GM18499 (cell line): ENCODE results near the gene GNAO1.
"Not testable (repeated sequence)": the region's sequence is repeated elsewhere in the genome, so short reads cannot be mapped to it uniquely, and the experiment has no call there.

Source experiments
- ATAC-seq: cut with Tn5 transposase; IDR thresholded peaks from one replicate; pipeline ENCODE4 v1.9.1; 2021; ENCODE audit warnings: moderate number of reproducible peaks; ENCODE audit not compliant: insufficient read depth, unreplicated experiment

GNAO1 gene

DNA sequence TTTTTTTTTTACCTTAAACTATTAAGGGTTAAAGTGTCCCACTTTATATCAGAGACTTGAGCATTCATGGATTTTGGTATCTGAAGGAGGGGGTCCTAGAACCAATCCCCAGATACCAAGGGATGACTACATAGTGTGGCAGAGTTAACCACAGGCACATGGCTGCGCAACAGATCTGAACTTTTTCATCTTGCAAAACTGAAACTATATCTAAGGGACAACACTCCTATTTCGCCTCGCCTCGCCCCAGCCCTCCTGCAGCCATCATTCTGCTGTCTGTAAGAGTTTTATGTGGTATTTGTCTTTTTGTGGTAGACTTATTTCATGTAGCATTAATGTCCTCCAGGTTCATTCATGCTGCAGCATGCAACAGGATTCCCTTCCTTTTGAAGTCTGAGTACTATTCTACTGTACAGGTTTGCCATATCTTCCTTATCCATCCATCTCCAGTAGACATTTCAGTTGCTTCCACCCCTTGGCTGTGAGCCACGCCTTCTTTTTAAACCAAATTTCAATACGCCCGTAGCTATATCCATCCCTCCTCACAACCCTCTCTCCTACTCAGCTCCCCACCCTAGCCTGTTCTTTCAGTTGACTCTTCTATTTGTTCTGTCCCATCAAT is 180.8 kb downstream of the GNAO1 start:
- no peak for ATAC-seq

DNA sequence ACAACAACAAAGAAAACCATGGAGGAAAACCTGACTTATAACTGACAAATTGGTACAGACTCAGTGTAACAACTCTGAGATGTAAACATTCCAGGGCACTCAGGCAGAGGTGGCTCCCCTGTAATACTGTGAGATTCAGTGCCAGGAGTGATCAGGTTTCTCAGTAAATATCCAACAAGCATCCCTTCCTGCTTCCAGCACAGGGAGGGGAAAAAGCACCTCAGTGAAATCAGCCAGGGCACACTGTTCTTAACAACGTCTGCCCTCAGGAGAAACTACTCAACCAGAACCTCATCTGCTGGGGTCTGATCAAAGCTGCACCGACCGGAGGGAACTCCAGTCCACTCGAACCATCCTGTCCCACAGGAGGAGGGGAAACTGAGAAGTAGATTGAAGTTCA is 181.7 kb downstream of the GNAO1 start:
- ATAC-seq: no peak

DNA sequence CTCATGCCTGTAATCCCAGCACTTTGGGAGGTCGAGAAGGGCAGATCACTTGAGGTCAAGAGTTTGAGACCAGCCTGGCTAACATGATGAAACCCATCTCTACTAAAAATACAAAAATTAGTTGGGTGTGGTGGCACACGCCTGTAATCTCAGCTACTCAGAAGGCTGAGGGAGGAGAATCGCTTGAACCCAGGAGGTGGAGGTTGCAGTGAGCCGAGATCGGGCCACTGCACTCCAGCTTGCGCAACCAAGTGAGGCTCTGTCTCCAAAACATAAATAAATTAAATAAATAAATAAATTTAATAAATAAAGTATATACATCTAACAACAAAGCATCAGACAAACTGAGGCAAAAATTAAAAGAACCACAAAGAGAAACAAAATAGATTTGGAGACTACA is 184.5 kb downstream of the GNAO1 start:
- ATAC-seq: not testable (repeated sequence)

DNA sequence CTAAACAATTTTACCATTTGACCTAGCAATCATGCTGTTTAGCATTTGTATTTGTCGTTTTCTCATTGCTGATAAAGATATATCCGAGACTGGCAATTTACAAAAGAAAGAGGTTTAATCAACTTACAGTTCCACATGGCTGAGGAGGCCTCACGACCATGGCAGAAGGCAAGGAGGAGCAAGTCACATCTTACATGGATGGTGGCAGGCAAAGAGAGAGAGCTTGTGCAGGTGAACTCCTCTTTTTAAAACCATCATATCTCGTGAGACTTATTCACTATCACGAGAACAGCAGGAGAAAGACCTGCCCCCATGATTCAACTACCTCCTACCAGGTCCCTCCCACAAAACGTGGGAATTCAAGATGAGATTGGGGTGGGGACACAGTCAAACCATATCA is 187.8 kb downstream of the GNAO1 start:
- not testable (repeated sequence) for ATAC-seq

DNA sequence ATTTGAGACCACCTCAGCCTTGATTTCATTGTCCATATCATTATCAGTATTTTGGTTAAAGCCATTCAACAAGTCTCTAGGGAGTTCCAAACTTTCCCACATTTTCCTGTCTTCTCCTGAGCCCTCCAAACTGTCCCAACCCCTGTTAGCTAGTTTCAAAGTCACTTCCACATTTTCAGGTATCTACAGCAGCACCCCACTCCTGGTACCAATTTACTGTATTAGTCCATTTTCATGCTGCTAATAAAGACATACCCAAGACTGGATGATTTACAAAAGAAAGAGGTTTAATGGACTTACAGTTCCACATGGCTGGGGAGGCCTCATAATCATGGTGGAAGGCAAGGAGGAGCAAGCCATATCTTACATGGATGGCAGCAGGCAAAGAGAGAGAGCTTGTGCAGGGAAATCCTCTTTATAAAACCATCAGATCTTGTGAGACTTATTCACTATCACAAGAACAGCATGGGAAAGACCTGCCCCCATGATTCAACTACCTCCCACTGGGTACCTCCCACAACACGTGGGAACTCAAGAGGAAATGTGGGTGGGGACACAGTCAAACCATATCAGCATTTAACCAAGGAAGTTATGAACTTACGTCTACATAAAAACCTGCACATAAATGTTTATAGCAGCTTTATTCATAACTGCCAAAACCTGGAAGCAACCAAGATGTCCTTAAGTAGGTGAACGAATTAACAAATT is 189.6 kb downstream of the GNAO1 start:
- not testable (repeated sequence) for ATAC-seq

DNA sequence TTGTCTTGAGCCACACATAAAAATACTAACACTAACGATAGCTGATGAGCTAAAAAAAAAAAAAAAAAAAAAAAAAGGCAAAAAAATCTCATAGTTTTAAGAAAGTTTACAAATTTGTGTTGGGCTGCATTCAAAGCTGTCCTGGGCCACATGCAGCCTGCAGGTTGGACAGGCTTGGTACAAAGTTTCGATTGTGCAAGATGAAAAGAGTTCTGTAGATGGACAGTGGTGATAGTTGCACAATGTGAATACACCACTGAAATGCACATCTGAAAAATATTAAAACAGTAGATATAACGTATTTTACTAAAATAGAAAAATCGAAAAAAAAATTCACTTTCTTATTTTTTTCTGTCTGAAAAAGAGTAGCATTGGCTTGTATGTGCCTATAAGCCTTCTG is 191.2 kb downstream of the GNAO1 start:
- ATAC-seq: no peak

DNA sequence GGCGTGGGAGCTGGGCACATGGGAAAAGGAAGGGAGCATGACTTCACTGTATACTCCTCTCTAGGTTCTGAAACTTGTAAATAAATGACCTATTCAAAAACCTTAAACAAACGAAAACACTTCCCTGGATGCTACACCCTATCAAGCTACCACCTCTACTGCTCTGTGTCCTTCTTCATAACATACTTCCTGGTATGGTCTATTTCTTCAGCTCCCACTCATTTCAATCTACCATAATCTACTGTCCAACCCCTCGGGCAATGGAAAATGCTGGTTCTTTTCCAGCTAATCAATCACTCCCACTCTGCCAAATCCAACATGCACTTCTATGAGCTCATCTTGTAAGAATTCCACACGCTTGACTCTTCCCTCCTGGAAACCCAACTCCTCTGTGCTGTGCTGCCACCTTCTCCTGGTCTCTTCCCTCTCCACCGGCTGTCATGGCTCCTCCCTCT is 191.6 kb downstream of the GNAO1 start:
- ATAC-seq: no peak

DNA sequence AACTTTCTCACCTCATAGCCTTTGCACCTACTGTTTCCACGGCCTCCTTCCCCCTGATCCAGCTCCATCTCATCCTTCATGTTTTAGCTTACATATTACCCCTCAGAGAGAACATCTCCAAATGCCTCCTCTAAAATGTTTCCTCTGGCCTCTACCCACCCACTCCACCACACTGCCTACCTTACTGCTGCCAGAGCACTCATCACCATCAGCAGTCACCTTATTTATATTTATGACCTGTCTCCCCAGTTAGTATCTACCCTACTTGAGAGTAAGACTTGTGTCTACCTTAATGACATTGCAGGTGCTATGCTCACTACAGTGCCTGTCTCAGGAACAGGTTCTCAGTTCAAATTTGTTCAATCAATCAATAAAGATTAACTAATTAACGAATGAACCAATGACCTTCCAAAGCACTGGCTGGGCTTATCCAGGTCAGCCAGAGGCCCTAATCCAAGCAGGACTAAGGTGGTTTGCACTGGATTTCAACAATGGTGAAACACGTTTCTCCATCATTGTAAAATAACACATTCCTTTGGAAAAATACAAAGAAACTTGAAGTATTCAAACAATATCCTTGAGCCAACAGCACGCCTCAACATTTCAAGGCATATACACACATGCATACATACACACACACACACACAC is 192.9 kb downstream of the GNAO1 start:
- no peak for ATAC-seq

DNA sequence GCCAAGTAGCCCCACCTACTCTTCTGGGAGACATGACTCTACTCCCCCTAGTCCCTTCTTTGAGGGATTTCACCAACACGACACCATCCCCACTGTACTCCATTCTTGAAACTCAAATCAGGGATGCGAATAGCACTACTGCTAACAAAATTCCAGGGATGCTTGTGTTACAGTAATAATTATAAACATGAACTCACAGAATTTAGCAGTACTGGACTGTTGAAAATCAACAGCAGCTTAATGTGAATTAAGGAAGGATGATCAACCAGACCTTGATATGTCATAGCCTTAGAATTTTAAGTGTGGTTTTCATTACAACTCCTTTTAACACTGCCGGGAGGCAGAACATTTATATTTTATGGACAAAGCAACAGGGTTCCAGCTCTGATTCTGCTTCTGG is 196.1 kb downstream of the GNAO1 start:
- no peak for ATAC-seq

DNA sequence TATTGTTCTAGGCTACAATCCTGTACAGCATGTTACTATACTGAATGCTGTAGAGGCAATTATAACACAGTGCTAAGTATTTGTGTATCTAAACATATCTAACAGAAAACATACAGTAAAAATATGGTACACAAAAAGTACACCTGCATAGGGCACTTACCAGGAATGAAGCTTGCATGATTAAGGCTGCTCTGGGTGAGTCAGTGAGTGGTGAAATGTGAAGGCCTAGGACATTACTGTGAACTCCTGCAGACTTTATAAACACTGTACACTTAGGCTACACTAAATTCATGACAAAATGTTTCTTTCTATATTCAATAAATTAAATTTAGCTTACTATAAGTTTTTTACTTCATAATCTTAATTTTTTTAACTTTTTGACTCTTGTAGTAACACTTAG is 196.9 kb downstream of the GNAO1 start:
- no peak for ATAC-seq

DNA sequence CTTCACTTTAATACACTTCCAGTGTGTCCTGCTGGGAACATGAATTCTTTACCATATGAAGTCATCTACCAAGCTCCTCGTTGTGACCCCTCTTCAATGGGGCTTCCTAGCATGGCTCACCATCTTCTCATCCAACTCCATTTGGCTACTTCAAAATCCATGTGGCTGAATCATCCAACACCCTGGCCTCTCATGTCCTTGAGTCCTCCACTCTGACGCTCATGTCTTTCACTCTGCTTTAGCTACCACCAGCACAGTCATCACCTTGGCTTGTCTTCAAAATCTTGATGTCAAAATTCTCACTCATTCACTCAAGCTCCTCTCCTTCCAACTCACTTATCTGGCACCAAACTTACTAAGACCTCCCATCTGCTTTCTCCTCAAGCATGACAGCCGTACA is 198.3 kb downstream of the GNAO1 start:
- no peak for ATAC-seq

DNA sequence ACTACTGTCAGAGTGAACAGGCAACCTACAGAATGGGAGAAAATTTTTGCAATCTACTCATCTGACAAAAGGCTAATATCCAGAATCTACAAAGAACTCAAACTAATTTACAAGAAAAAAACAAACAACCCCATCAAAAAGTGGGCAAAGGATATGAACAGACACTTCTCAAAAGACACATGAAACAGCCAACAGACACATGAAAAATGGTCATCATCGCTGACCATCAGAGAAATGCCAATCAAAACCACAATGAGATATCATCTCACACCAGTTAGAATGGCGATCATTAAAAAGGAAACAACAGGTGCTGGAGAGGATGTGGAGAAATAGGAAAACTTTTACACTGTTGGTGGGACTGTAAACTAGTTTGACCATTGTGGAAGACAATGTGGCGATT is 205.4 kb downstream of the GNAO1 start:
- not testable (repeated sequence) for ATAC-seq

DNA sequence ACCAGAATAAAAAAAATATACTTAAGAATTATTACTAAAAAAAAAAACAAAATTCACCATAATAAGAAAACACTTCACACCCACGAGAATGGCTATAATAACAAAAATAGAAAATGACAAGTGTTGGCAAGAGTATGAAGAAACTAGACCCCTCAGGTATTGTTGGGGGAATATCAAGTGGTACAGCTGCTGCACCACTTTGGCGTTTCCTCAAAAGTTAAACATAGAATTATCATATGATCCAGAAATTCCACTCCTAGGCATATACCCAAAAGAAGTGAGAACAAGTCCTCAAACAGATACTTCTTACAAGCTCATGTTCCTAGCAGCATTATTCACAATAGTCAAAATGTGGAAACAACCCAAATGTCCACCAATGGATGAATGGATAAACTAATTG is 207.8 kb downstream of the GNAO1 start:
- no peak for ATAC-seq

DNA sequence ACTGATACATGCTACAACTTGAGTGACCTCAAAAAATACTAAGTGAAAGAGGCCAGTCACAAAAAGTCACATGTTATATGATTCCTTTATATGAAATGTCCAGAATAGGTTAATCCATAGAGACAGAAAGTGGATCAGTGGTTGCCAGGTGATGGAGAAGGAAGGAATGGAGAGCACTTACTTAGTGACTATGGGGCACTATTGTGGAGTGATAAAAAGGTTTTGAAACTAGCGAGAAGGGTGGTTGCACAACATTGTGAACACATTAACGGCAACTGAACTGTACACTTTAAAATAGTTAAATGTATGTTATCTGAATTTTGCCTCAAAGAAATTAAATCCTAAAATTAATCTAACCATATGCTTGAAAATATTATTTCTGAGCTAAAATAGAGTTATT is 208.2 kb downstream of the GNAO1 start:
- no peak for ATAC-seq

DNA sequence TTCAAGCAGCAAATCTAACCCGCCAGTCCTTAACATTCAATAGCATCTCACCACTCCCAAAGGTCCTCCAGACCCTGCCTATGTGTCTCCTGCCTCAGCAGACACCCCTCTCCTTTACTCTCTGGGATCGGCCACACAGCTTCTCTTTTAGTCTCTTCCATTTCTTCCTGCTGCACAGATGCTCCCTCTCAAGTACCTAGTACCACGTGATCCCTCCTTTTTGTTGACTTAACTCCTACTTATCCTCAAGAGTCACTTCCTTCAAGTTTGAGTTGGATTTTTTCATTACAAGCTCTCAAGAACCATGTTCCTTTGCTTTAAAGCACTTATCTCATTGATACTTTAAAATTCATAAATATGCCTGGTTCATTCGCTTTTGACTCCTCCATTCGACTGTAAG is 209.2 kb downstream of the GNAO1 start:
- no peak for ATAC-seq

DNA sequence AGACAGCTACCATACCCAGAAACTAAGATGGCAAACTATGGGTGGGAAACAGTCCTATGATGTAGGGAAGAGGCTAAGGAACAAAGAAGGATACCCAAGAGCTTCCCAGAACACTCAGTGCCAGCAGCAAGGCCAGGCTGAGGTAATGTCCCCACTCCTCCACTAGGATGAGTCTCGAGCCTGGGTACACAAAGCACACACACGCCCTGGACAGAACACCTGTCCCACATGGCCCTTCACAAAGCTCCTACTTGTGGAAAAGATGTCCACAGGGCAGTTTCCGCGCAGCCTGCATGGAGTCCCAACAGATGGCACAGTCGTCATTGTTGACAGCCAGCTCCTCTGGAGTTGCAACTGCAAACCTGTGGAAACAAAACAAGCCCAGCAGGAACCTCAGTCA is 210.2 kb downstream of the GNAO1 start:
- ATAC-seq: no peak

DNA sequence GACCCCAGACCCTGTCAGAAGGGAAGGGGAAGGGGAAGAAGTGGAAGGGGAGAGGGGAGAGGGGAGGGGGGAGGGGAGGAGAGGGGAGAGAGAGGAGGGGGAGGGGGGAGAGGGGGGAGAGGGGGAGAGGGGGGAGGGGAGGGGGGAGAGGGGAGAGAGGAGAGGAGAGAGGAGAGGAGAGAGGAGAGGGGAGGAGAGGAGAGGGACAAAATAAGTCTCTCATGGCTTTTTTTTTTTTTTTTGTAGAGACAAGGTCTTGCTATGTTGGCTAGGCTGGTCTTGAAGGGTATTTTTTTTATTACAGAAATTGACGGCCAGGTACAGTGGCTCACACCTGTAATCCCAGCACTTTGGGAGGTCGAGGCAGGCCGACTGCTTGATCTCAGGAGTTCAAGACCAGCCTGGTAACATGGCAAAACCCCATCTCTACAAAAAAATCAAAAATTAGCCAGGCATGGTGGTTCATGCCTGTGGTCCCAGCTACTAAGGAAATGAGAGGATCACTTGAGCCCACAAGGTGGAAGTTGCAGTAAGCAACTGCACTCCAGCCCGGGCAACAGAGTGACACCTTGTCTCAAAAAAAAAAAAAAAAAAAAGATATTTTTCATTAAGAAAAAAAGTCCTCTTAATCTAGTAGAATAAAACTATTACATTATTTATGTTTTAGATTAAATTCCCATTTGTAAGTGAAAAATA is 214.8 kb downstream of the GNAO1 start:
- no peak for ATAC-seq
